ENCODE data around the gene SOX11.

SOX11 gene

DNA sequence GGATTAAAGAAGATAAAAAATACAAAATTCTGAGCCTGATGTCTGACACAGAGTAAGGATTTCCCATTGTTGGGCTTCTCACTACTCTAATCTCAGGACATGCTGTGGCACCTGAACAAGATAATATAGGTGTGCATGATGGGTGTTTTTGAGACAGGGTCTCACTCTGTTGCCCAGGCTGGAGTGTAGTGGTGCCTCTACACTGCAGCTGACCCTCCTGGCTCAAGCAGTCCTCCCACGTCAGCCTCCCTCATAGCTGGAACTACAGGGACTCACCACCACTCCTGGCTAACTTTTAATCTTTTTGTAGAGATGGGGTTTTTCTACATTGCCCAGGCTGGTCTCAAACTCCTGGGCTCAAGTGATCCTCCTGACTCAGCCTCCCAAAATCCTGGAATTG is 32.9 kb downstream of the SOX11 start:
- Histone ChIP-seq H3K9me3 (ENCODE audit: control insufficient read depth, low read length) (peaks cover under 1% of the 10 kb centered on the region), H3K9ac (ENCODE audit: low read length) (no peak overlapping the region), H3K79me1 (replicated peaks; ENCODE audit: low read length, poor library complexity, severe bottlenecking) (no peaks in the 10 kb centered on the region), H4K8ac (ENCODE audit: low read length) (no peak overlapping the region), H3K27me3 (ENCODE audit: control insufficient read depth in 1 of 2, insufficient read depth in 1 of 2, low read length in 2 of 2) (no peaks in the 10 kb centered on the region), H2BK12ac (ENCODE audit: low read length in 2 of 2) (no peak overlapping the region), H3K23ac (ENCODE audit: low read length in 2 of 2) (no peak overlapping the region), H3K4me3 (ENCODE audit: insufficient read depth in 1 of 2, low read depth in 1 of 2, low read length in 2 of 2) (no peak overlapping the region), H3K18ac (ENCODE audit: low read depth in 1 of 2, low read length in 2 of 2) (no peak overlapping the region), H3K4me2 (ENCODE audit: low read length, poor library complexity, severe bottlenecking) (no peak overlapping the region), H2BK15ac (ENCODE audit: low read depth, poor library complexity, severe bottlenecking) (no peak overlapping the region), H2AFZ (ENCODE audit: low read depth, low read length) (no peak overlapping the region), H4K91ac (ENCODE audit: low read length) (no peak overlapping the region), H3K27ac (ENCODE audit: low read length, poor library complexity, severe bottlenecking) (no peak overlapping the region), H2BK5ac (ENCODE audit: low read depth, low read length, poor library complexity, severe bottlenecking) (no peak overlapping the region), H3K4ac (ENCODE audit: low read depth in 1 of 2, low read length in 2 of 2) (no peak overlapping the region), H3K4me1 (ENCODE audit: control insufficient read depth, insufficient read depth, low read depth, low read length) (peaks cover 8% of the 10 kb centered on the region), H2AK5ac (ENCODE audit: low read length, severe bottlenecking) (no peak overlapping the region), H3K14ac (ENCODE audit: low read length in 2 of 2) (no peak overlapping the region), H3K36me3 (ENCODE audit: control insufficient read depth in 1 of 2, insufficient read depth in 2 of 2, low read depth in 1 of 2, low read length in 2 of 2) (no peaks in the 10 kb centered on the region), H2BK120ac (ENCODE audit: low read depth, low read length) (no peak overlapping the region)
- DNase-seq = no peak
- WGBS = no CpG with 5 or more reads among the region's 1 CpG

GRCh38 chr2:5725794-5726463 is 33.7 kb downstream of the SOX11 start:
- H3K4me1 ChIP-seq (ENCODE audit: control insufficient read depth, insufficient read depth, low read depth, low read length) = peaks cover 6% of the 10 kb centered on the region
- no peaks in the 10 kb centered on the region for H3K79me1 ChIP-seq (replicated peaks; ENCODE audit: low read length, poor library complexity, severe bottlenecking)
- H3K14ac ChIP-seq (ENCODE audit: low read length in 2 of 2) = no peak overlapping the region
- peak overlapping the region in 1 of 2 experiments; percentile 32 for H3K18ac ChIP-seq (ENCODE audit: low read depth in 1 of 2, low read length in 2 of 2)
- H3K4me2 ChIP-seq (ENCODE audit: low read length, poor library complexity, severe bottlenecking) = peak overlapping the region; percentile 72
- no peak overlapping the region for H2BK120ac ChIP-seq (ENCODE audit: low read depth, low read length)
- H3K36me3 ChIP-seq (ENCODE audit: control insufficient read depth in 1 of 2, insufficient read depth in 2 of 2, low read depth in 1 of 2, low read length in 2 of 2) = no peaks in the 10 kb centered on the region
- peak overlapping the region; percentile 49 for H3K27ac ChIP-seq (ENCODE audit: low read length, poor library complexity, severe bottlenecking)
- H2BK15ac ChIP-seq (ENCODE audit: low read depth, poor library complexity, severe bottlenecking) = no peak overlapping the region
- 24% methylated on average over 22 of the region's 23 CpGs for WGBS
- H4K8ac ChIP-seq (ENCODE audit: low read length) = no peak overlapping the region
- no peaks in the 10 kb centered on the region for H3K27me3 ChIP-seq (ENCODE audit: control insufficient read depth in 1 of 2, insufficient read depth in 1 of 2, low read length in 2 of 2)
- H4K91ac ChIP-seq (ENCODE audit: low read length) = no peak overlapping the region
- H3K9ac ChIP-seq (ENCODE audit: low read length) = no peak overlapping the region
- no peak overlapping the region for H2BK5ac ChIP-seq (ENCODE audit: low read depth, low read length, poor library complexity, severe bottlenecking)
- peak; percentile 12 for DNase-seq
- H2AFZ ChIP-seq (ENCODE audit: low read depth, low read length) = no peak overlapping the region
- no peak overlapping the region for H2BK12ac ChIP-seq (ENCODE audit: low read length in 2 of 2)
- H3K9me3 ChIP-seq (ENCODE audit: control insufficient read depth, low read length) = no peaks in the 10 kb centered on the region
- no peak overlapping the region for H3K23ac ChIP-seq (ENCODE audit: low read length in 2 of 2)
- H3K4me3 ChIP-seq (ENCODE audit: insufficient read depth in 1 of 2, low read depth in 1 of 2, low read length in 2 of 2) = peak overlapping the region; percentile 24 to 45
- H3K4ac ChIP-seq (ENCODE audit: low read depth in 1 of 2, low read length in 2 of 2) = no peak overlapping the region
- no peak overlapping the region for H2AK5ac ChIP-seq (ENCODE audit: low read length, severe bottlenecking)

DNA sequence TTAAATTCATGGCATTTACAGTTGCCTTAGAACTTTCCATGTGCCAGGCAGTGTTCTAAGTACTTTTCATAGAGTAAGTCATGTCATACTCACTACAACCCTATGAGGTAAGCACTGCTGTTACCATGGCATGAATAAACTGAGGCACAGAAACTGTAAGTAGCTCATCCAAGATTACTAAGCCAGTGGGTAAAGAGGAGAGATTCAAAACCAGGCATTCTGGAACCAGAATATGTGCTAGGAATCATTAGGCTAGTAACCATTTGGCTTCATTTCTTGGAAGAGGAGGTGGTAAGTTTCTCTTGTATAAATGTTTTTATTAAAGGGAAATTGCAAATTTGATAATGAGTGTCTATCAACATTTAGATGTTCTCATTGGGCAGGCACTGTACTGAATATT is 35.1 kb downstream of the SOX11 start:
- Histone ChIP-seq H3K9ac (ENCODE audit: low read length) (no peak overlapping the region), H3K79me1 (replicated peaks; ENCODE audit: low read length, poor library complexity, severe bottlenecking) (no peaks in the 10 kb centered on the region), H3K36me3 (ENCODE audit: control insufficient read depth in 1 of 2, insufficient read depth in 2 of 2, low read depth in 1 of 2, low read length in 2 of 2) (no peaks in the 10 kb centered on the region)

DNA sequence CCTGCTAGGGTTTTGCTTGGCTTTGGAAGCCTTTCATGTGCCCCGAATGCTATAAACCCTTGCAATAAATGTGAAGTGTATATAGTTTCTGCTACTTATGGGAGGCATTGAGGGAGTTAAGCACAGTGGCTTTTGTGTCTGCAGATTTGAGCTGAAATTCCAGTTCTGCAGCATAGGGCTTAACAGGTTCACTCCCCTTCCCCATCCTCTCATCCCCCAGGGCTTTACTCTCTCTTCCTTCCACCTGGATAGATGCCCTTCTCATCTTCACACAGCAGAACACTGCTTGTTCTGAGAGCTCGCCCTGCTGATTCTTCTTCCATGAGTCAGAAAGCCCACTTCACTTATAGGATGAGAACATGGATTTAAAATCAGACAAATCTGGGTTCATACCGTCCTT is 37.2 kb downstream of the SOX11 start:
- Histone ChIP-seq H3K27ac (ENCODE audit: low read length, poor library complexity, severe bottlenecking) (no peak overlapping the region), H3K9ac (ENCODE audit: low read length) (no peak overlapping the region), H3K14ac (ENCODE audit: low read length in 2 of 2) (no peak overlapping the region), H3K4me2 (ENCODE audit: low read length, poor library complexity, severe bottlenecking) (no peak overlapping the region), H4K91ac (ENCODE audit: low read length) (no peak overlapping the region), H2AK5ac (ENCODE audit: low read length, severe bottlenecking) (no peak overlapping the region), H3K18ac (ENCODE audit: low read depth in 1 of 2, low read length in 2 of 2) (no peak overlapping the region), H3K9me3 (ENCODE audit: control insufficient read depth, low read length) (no peaks in the 10 kb centered on the region), H3K23ac (ENCODE audit: low read length in 2 of 2) (no peak overlapping the region), H3K79me1 (replicated peaks; ENCODE audit: low read length, poor library complexity, severe bottlenecking) (no peaks in the 10 kb centered on the region), H3K4me3 (ENCODE audit: insufficient read depth in 1 of 2, low read depth in 1 of 2, low read length in 2 of 2) (no peak overlapping the region), H2BK12ac (ENCODE audit: low read length in 2 of 2) (no peak overlapping the region), H4K8ac (ENCODE audit: low read length) (no peak overlapping the region), H2BK120ac (ENCODE audit: low read depth, low read length) (no peak overlapping the region), H3K36me3 (ENCODE audit: control insufficient read depth in 1 of 2, insufficient read depth in 2 of 2, low read depth in 1 of 2, low read length in 2 of 2) (no peaks in the 10 kb centered on the region), H2AFZ (ENCODE audit: low read depth, low read length) (no peak overlapping the region), H3K4me1 (ENCODE audit: control insufficient read depth, insufficient read depth, low read depth, low read length) (peaks cover 6% of the 10 kb centered on the region), H3K4ac (ENCODE audit: low read depth in 1 of 2, low read length in 2 of 2) (no peak overlapping the region), H2BK15ac (ENCODE audit: low read depth, poor library complexity, severe bottlenecking) (no peak overlapping the region), H2BK5ac (ENCODE audit: low read depth, low read length, poor library complexity, severe bottlenecking) (no peak overlapping the region), H3K27me3 (ENCODE audit: control insufficient read depth in 1 of 2, insufficient read depth in 1 of 2, low read length in 2 of 2) (no peaks in the 10 kb centered on the region)
- DNase-seq = no peak
- WGBS = 74% methylated on average over 3 of the region's 3 CpGs

More for the DNA sequence above, 35.1 kb downstream of the SOX11 start:
- Histone ChIP-seq H2AK5ac (ENCODE audit: low read length, severe bottlenecking) (no peak overlapping the region), H3K4me2 (ENCODE audit: low read length, poor library complexity, severe bottlenecking) (no peak overlapping the region), H2BK12ac (ENCODE audit: low read length in 2 of 2) (no peak overlapping the region), H3K27ac (ENCODE audit: low read length, poor library complexity, severe bottlenecking) (no peak overlapping the region), H3K14ac (ENCODE audit: low read length in 2 of 2) (no peak overlapping the region), H3K4ac (ENCODE audit: low read depth in 1 of 2, low read length in 2 of 2) (no peak overlapping the region), H3K4me1 (ENCODE audit: control insufficient read depth, insufficient read depth, low read depth, low read length) (peaks cover 6% of the 10 kb centered on the region), H4K8ac (ENCODE audit: low read length) (no peak overlapping the region), H3K9me3 (ENCODE audit: control insufficient read depth, low read length) (no peaks in the 10 kb centered on the region), H3K18ac (ENCODE audit: low read depth in 1 of 2, low read length in 2 of 2) (no peak overlapping the region), H2BK15ac (ENCODE audit: low read depth, poor library complexity, severe bottlenecking) (no peak overlapping the region), H3K4me3 (ENCODE audit: insufficient read depth in 1 of 2, low read depth in 1 of 2, low read length in 2 of 2) (no peak overlapping the region), H2AFZ (ENCODE audit: low read depth, low read length) (no peak overlapping the region), H2BK5ac (ENCODE audit: low read depth, low read length, poor library complexity, severe bottlenecking) (no peak overlapping the region), H2BK120ac (ENCODE audit: low read depth, low read length) (no peak overlapping the region), H4K91ac (ENCODE audit: low read length) (no peak overlapping the region), H3K27me3 (ENCODE audit: control insufficient read depth in 1 of 2, insufficient read depth in 1 of 2, low read length in 2 of 2) (no peaks in the 10 kb centered on the region), H3K23ac (ENCODE audit: low read length in 2 of 2) (no peak overlapping the region)
- no peak for DNase-seq

Measured in mesenchymal stem cell (in vitro differentiated cells and primary cell).